SU-DHL-6 (cell line): ENCODE data around the gene ZBTB7A.

Source experiments
- H2AFZ ChIP-seq: fragments of 200-600 bp; sonication (generic); 2 replicates; pipeline ENCODE4 v1.6.1; 2014; ENCODE audit warnings: low read depth, mild to moderate bottlenecking, moderate library complexity, mixed read lengths, antibody characterized with exemption, low read length; ENCODE audit not compliant: severe bottlenecking
- H3F3A ChIP-seq: fragments of 200-600 bp; shearing (Covaris generic); 2 replicates; pipeline ENCODE4 v1.6.0; 2016; ENCODE audit warnings: antibody characterized with exemption, mild to moderate bottlenecking; ENCODE audit not compliant: insufficient read depth
- H3K27ac ChIP-seq: fragments of 200-600 bp; sonication (generic); 2 replicates; pipeline ENCODE4 v1.5.1; 2016; ENCODE audit warnings: low read depth, mild to moderate bottlenecking, low read length, moderate library complexity, mixed read lengths
- H3K27me3 ChIP-seq: fragments of 200-600 bp; sonication (generic), shearing (Covaris generic); 2 replicates; pipeline ENCODE4 v1.6.0; 2014; ENCODE audit warnings: mild to moderate bottlenecking, low read length
- H3K36me3 ChIP-seq: fragments of 200-600 bp; sonication (generic); 2 replicates; pipeline ENCODE4 v1.6.1; 2014; ENCODE audit warnings: mild to moderate bottlenecking, low read length, mixed read lengths
- H3K4me2 ChIP-seq: fragments of 300-600, 200-600 bp; shearing (Covaris generic), sonication (generic); 2 replicates; pipeline ENCODE4 v1.6.0; 2014; ENCODE audit warnings: low read length, low read depth, mild to moderate bottlenecking; ENCODE audit not compliant: poor library complexity, severe bottlenecking
- H3K4me3 ChIP-seq: fragments of 200-600 bp; sonication (generic); 2 replicates; pipeline ENCODE4 v1.5.1; 2014; ENCODE audit warnings: antibody characterized with exemption, low read length, mild to moderate bottlenecking, mixed read lengths; ENCODE audit not compliant: insufficient read depth, poor library complexity, severe bottlenecking
- H3K79me2 ChIP-seq: fragments of 200-600 bp; sonication (generic); 2 replicates; pipeline ENCODE4 v1.6.1; 2014; ENCODE audit warnings: mild to moderate bottlenecking, low read length, moderate library complexity; ENCODE audit not compliant: insufficient read depth
- H3K9ac ChIP-seq: fragments of 200-600 bp; sonication (generic); 2 replicates; pipeline ENCODE4 v1.7.0; 2014; ENCODE audit warnings: mild to moderate bottlenecking, low read length
- H3K9me2 ChIP-seq: fragments of 200-600 bp; sonication (generic); replicated peaks from 2 replicates; pipeline ENCODE4 v1.6.1; 2014; ENCODE audit warnings: low read length; ENCODE audit not compliant: insufficient read depth
- H3K9me3 ChIP-seq: fragments of 200-600 bp; sonication (generic); 2 replicates; pipeline ENCODE4 v1.6.1; 2014; ENCODE audit warnings: low read length, mixed read lengths; ENCODE audit not compliant: insufficient read depth
- H4K20me1 ChIP-seq: fragments of 200-600 bp; sonication (generic); 2 replicates; pipeline ENCODE4 v1.6.1; 2014; ENCODE audit warnings: low read depth, mild to moderate bottlenecking, antibody characterized with exemption, low read length, moderate library complexity, mixed read lengths
- EZH2phosphoT487 ChIP-seq: fragments of 200-600 bp; sonication (generic), shearing (Covaris generic); conservative IDR thresholded peaks from 2 replicates; pipeline ENCODE4 v1.6.1; 2018; ENCODE audit warnings: mild to moderate bottlenecking, antibody characterized with exemption, low read length, moderate library complexity, mixed read lengths
- TF ChIP-seq, protein P1 (sequence below): fragments of 200-600 bp; sonication (generic); IDR thresholded peaks from one replicate; pipeline ENCODE4 v1.5.1; 2017; ENCODE audit warnings: antibody characterized with exemption, mild to moderate bottlenecking, low read length, moderate library complexity; ENCODE audit not compliant: insufficient read depth, poor library complexity, severe bottlenecking

ZBTB7A gene

DNA sequence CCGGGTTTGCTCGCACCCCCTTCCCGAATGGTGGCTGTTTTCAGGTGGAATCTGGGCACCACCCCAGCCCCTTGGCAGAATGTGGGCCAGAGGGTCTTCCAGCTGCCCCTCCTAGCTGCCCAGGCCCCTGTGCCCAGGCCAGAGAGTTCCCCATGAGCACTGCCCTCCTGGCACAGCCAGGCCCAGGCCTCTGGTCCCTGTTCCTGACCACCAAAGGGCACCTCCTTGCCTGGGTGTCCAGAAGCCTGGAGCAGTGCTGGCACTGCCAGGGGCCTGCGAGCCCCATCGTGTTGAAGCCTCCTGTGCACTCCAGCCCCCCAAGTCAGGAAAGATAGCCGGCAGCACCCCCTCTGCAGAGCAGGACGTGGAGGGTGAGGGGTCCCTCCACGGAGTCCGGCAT, 35.7 kb downstream of the ZBTB7A start:
- no peaks in the 10 kb centered on the region for H4K20me1 ChIP-seq
- H3K4me2 ChIP-seq, result no peak overlapping the region
- H3K9me3 ChIP-seq, result peaks cover 4% of the 10 kb centered on the region; the same call in 1 of the 2 replicates
- no peaks in the 10 kb centered on the region for H3F3A ChIP-seq
- no peaks in the 10 kb centered on the region for H3K79me2 ChIP-seq
- H3K27ac ChIP-seq, result no peak overlapping the region
- H3K27me3 ChIP-seq, result no peaks in the 10 kb centered on the region
- no peak overlapping the region for H3K9ac ChIP-seq
- no peak overlapping the region for H3K4me3 ChIP-seq
- H3K36me3 ChIP-seq, result peaks cover 6% of the 10 kb centered on the region; the same call in 1 of the 2 replicates
- TF ChIP-seq EZH2phosphoT487, result no peak
- TF ChIP-seq, protein P1, sequence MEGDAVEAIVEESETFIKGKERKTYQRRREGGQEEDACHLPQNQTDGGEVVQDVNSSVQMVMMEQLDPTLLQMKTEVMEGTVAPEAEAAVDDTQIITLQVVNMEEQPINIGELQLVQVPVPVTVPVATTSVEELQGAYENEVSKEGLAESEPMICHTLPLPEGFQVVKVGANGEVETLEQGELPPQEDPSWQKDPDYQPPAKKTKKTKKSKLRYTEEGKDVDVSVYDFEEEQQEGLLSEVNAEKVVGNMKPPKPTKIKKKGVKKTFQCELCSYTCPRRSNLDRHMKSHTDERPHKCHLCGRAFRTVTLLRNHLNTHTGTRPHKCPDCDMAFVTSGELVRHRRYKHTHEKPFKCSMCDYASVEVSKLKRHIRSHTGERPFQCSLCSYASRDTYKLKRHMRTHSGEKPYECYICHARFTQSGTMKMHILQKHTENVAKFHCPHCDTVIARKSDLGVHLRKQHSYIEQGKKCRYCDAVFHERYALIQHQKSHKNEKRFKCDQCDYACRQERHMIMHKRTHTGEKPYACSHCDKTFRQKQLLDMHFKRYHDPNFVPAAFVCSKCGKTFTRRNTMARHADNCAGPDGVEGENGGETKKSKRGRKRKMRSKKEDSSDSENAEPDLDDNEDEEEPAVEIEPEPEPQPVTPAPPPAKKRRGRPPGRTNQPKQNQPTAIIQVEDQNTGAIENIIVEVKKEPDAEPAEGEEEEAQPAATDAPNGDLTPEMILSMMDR, result no peak
- no peak overlapping the region for H2AFZ ChIP-seq
- no peaks in the 10 kb centered on the region for H3K9me2 ChIP-seq

DNA sequence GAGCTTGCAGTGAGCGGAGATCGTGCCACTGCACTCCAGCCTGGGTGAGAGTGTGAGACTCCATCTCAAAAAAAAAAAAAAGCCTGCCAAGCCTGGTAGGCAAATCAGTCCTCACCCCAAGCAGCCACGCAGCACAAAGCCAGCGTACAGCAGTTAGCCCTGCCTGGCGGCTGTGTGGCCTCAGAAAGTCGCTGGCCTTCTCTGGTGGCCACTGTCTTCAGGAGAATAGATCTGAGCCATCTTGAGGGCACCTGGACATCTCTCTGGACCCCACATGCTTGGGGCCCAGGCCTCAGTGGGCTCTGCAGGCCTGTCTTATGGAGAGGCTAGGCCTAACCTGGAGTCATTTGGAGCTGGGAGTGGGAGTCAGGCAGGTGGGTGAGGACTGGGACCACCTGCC, 36.1 kb downstream of the ZBTB7A start:
- no peak overlapping the region for H3K4me3 ChIP-seq
- no peaks in the 10 kb centered on the region for H3K9me2 ChIP-seq
- no peak overlapping the region for H3K4me2 ChIP-seq
- TF ChIP-seq EZH2phosphoT487, result no peak
- TF ChIP-seq, protein P1, result no peak
- no peak overlapping the region for H3K9ac ChIP-seq
- no peak overlapping the region for H2AFZ ChIP-seq
- H3K27me3 ChIP-seq, result no peaks in the 10 kb centered on the region
- H3K9me3 ChIP-seq, result peaks cover under 1% of the 10 kb centered on the region; the same call in 1 of the 2 replicates
- no peaks in the 10 kb centered on the region for H3F3A ChIP-seq
- H3K79me2 ChIP-seq, result no peaks in the 10 kb centered on the region
- no peaks in the 10 kb centered on the region for H4K20me1 ChIP-seq
- no peak overlapping the region for H3K27ac ChIP-seq
- H3K36me3 ChIP-seq, result peaks cover 1% of the 10 kb centered on the region; the same call in 1 of the 2 replicates

DNA sequence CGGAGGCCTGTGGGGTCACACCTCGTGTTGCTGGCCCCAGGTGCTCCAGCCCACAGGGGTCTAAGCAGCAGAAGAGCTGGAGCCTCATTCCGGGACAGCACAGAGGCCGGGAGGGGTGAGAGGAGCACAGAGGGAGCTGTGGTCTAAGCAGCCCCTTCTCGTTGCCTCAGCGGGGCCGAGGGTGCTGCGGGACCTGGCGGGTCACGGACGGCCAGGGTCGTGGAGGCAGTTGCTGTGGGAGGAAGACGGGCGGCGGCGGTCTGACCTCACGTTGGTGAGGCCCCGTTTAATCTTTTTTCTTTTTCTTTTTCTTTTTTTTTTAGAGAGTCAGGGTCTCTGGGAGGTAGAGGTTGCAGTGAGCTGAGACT, 37.5 kb downstream of the ZBTB7A start:
- no peaks in the 10 kb centered on the region for H3K79me2 ChIP-seq
- H4K20me1 ChIP-seq, result no peaks in the 10 kb centered on the region
- no peak overlapping the region for H3K9ac ChIP-seq
- no peak for TF ChIP-seq EZH2phosphoT487
- no peak overlapping the region for H3K27ac ChIP-seq
- H2AFZ ChIP-seq, result no peak overlapping the region
- H3K4me2 ChIP-seq, result no peak overlapping the region
- H3K27me3 ChIP-seq, result no peaks in the 10 kb centered on the region
- H3K36me3 ChIP-seq, result no peaks in the 10 kb centered on the region
- no peaks in the 10 kb centered on the region for H3K9me2 ChIP-seq
- H3K4me3 ChIP-seq, result no peak overlapping the region
- H3F3A ChIP-seq, result no peaks in the 10 kb centered on the region
- no peaks in the 10 kb centered on the region for H3K9me3 ChIP-seq

DNA sequence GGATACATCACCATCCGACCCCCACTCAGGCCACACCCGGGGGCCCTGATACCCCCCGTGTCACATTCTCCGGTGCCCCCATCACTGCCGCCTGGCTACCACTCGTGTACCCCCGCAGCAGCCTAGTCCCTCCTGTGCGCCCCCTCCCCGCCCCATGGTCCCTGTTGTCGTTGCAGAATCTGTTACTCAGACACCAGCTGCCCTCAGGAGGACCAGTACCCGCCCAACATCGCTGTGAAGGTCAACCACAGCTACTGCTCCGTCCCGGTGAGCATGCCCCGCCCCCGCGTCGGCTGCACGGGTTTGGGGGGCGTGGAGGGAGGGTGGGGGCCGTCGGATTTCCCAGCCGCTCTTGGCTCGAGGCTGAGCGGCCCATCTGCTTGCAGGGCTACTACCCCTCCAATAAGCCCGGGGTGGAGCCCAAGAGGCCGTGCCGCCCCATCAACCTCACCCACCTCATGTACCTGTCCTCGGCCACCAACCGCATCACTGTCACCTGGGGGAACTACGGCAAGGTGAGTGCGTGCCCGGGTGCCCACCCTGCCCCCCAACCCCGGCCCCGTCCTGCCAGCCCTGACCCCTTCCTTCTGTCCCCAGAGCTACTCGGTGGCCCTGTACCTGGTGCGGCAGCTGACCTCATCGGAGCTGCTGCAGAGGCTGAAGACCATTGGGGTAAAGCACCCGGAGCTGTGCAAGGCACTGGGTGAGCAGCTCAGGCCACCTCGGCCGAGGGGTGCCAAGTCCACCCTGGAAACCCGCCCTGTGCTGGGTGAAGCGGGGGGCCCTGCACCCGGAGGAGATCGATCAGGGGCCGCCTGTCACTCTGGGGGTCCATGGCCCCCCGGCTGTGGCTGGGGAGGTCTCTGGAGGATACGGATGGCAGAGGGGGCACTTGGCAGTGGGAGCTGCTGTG, 38.1 kb downstream of the ZBTB7A start:
- no peak overlapping the region for H3K4me2 ChIP-seq
- H3K79me2 ChIP-seq, result 0 out of 2 replicates have a peak, but pooled peaks cover 2% of the 10 kb centered on the region
- no peak overlapping the region for H3K4me3 ChIP-seq
- H3K9ac ChIP-seq, result no peak overlapping the region
- H3K27me3 ChIP-seq, result no peaks in the 10 kb centered on the region
- H3K9me2 ChIP-seq, result no peaks in the 10 kb centered on the region
- H2AFZ ChIP-seq, result no peak overlapping the region
- TF ChIP-seq, protein P1, result no peak
- no peak for TF ChIP-seq EZH2phosphoT487
- H3K27ac ChIP-seq, result no peak overlapping the region
- no peaks in the 10 kb centered on the region for H4K20me1 ChIP-seq
- no peaks in the 10 kb centered on the region for H3F3A ChIP-seq
- no peaks in the 10 kb centered on the region for H3K9me3 ChIP-seq
- no peaks in the 10 kb centered on the region for H3K36me3 ChIP-seq
